A673 (cell line): Measurements from ENCODE around the gene UAP1L1. TPM values are rescaled to one million over a fixed set of nuclear protein-coding genes. Genes with fewer than 3 reads are reported as not detected.

Experiments
- Bru-seq: library from RNA; stranded (reverse); fragments of 400-500 nt; gene quantifications from one replicate; lab custom pipeline; 2021; lab: Mats Ljungman, UMichigan
- BruChase-seq, 2 experiments: library from RNA; stranded (reverse); fragments of 400-500 nt; gene quantifications; one replicate each; lab custom pipeline; 2021; lab: Mats Ljungman, UMichigan
- BruUV-seq: library from RNA; stranded (reverse); fragments of 400-500 nt; replicated peaks from 2 replicates; lab custom pipeline; 2021; lab: Mats Ljungman, UMichigan
- CTCF ChIA-PET: fragments of 300-600 bp; sonication (Branson Sonifier 250); formaldehyde crosslinking; loops from one replicate; lab custom pipeline; 2022; ENCODE audit warnings: antibody characterized with exemption; lab: Charles Lee
- POLR2A ChIA-PET: fragments of 300-600 bp; sonication (Branson Sonifier 250); formaldehyde crosslinking; loops from one replicate; lab custom pipeline; 2022; ENCODE audit warnings: antibody characterized with exemption; ENCODE audit not compliant: low non-redundant PET; lab: Charles Lee
- DNase-seq: peaks from one replicate; pipeline ENCODE4 v3.0.0-alpha.2; 2015; ENCODE audit warnings: low spot score
- H3K27ac ChIP-seq: fragments of 200-600 bp; sonication (generic); 2 replicates; pipeline ENCODE4 v1.5.1; 2016; ENCODE audit warnings: mixed run types, low read depth, mild to moderate bottlenecking, mixed read lengths, antibody characterized with exemption, low read length; ENCODE audit not compliant: poor library complexity, severe bottlenecking
- H3K27me3 ChIP-seq: fragments of 200-600 bp; sonication (generic); replicated peaks from 2 replicates; pipeline ENCODE4 v1.6.1; 2017; ENCODE audit warnings: mixed run types, low read depth, mild to moderate bottlenecking, mixed read lengths, antibody characterized with exemption, low read length; ENCODE audit not compliant: insufficient read depth, poor library complexity
- H3K36me3 ChIP-seq: fragments of 200-600 bp; sonication (generic); 2 replicates; pipeline ENCODE4 v1.6.1; 2016; ENCODE audit warnings: mixed run types, mild to moderate bottlenecking, mixed read lengths, antibody characterized with exemption, low read length; ENCODE audit not compliant: insufficient read depth, poor library complexity, severe bottlenecking
- H3K4me1 ChIP-seq: fragments of 200-600 bp; sonication (generic); 2 replicates; pipeline ENCODE4 v1.6.1; 2017; ENCODE audit warnings: mixed run types, mild to moderate bottlenecking, mixed read lengths, antibody characterized with exemption, low read length; ENCODE audit not compliant: insufficient read depth, poor library complexity, severe bottlenecking
- H3K4me3 ChIP-seq: fragments of 200-600 bp; sonication (generic); 2 replicates; pipeline ENCODE4 v1.5.1; 2016; ENCODE audit warnings: low read depth, mixed run types, mild to moderate bottlenecking, mixed read lengths, low read length; ENCODE audit not compliant: poor library complexity, severe bottlenecking
- H3K9me3 ChIP-seq: fragments of 200-600 bp; sonication (generic); 2 replicates; pipeline ENCODE4 v1.6.1; 2016; ENCODE audit warnings: mixed run types, low read depth, mild to moderate bottlenecking, mixed read lengths, antibody characterized with exemption, low read length; ENCODE audit not compliant: poor library complexity, severe bottlenecking
- EZH2 ChIP-seq: fragments of 200-600 bp; sonication (generic); IDR thresholded peaks from 2 replicates; pipeline ENCODE4 v1.6.1; 2017; ENCODE audit warnings: borderline replicate concordance, low read depth, mild to moderate bottlenecking, mixed read lengths, antibody characterized with exemption, low read length; ENCODE audit not compliant: poor library complexity, severe bottlenecking
- intact Hi-C: fragments of 100-400 bp; cut with micrococcal nuclease; formaldehyde crosslinking; loops from one replicate; pipeline ENCODE4 v1.10.0; 2022; ENCODE audit not compliant: unreplicated experiment
- long read RNA-seq: library from polyadenylated mRNA; stranded (forward); transcript quantifications from one replicate; pipeline ENCODE4 v2.0.0, GENCODE V29; 2022
- total RNA-seq: library from RNA; stranded (reverse); gene quantifications from 2 replicates; pipeline ENCODE4 v1.2.3, GENCODE V29; 2021
- TF ChIP-seq, protein P1 (sequence below): fragments of 300-800, 200-600 bp; sonication (generic); conservative IDR thresholded peaks from 2 replicates; pipeline ENCODE4 v1.5.1; 2017; ENCODE audit warnings: low read depth, mild to moderate bottlenecking, antibody characterized with exemption, low read length, moderate library complexity, mixed read lengths

The UAP1L1 gene, protein sequence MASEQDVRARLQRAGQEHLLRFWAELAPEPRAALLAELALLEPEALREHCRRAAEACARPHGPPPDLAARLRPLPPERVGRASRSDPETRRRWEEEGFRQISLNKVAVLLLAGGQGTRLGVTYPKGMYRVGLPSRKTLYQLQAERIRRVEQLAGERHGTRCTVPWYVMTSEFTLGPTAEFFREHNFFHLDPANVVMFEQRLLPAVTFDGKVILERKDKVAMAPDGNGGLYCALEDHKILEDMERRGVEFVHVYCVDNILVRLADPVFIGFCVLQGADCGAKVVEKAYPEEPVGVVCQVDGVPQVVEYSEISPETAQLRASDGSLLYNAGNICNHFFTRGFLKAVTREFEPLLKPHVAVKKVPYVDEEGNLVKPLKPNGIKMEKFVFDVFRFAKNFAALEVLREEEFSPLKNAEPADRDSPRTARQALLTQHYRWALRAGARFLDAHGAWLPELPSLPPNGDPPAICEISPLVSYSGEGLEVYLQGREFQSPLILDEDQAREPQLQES
- 11.2 and 13.0 TPM in 2 replicates for total RNA-seq
- percentile 43 among the genes with signal in this experiment for Bru-seq, nascent RNA
- percentile 51 among the genes with signal in this experiment for BruChase-seq, experiment 1, labeled RNA remaining after a 2-hour chase
- percentile 61 among the genes with signal in this experiment for BruChase-seq, experiment 2, labeled RNA remaining after a 6-hour chase
- long read RNA-seq, transcript UAP1L1-202 (9 exons, 3,365 nt): major isoform, 14 of 29 reads
- long read RNA-seq, partial matches to known transcripts: 5 of 29 reads
- long read RNA-seq, other reads (novel, unspliced or antisense): 10 of 29 reads

DNA sequence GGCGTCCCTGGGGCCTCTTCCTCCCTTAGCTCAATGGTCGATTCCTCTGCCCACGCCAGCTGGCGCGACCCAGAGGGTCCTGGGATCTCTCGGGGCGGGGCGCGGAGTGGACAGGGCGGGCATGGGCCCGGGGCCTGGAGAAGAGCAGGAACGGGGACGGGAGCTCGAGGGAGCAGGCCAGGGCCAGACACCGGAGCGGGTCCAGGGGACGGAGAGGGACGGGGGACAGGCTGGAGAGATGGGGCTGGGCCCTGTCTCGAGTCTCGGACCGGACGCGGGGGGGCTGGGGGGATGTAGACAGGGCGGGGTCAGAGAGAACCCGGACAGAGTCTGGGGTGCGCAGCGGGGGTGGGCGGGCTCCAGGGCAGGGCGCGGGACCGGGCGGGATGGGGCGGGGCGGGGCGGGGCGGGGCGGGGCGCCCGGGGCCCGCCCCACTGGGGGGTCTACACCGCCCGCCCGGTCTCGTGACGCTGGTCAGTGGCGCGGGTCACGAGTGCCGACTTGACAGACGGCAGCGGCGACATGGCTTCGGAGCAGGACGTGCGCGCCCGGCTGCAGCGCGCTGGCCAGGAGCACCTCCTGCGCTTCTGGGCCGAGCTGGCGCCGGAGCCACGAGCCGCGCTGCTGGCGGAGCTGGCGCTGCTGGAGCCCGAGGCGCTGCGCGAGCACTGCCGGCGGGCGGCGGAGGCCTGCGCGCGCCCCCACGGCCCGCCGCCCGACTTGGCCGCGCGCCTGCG, at the start of gene UAP1L1:
UAP1L1 (plus strand) TSS at position 508 of the 738 bp plus-strand sequence; CDS start at position 524, 16 bp downstream.
- intact Hi-C loops: no loop called here
- H3K27ac ChIP-seq: no peak within 1 kb of the TSS
- POLR2A ChIA-PET: no interaction called here

DNA sequence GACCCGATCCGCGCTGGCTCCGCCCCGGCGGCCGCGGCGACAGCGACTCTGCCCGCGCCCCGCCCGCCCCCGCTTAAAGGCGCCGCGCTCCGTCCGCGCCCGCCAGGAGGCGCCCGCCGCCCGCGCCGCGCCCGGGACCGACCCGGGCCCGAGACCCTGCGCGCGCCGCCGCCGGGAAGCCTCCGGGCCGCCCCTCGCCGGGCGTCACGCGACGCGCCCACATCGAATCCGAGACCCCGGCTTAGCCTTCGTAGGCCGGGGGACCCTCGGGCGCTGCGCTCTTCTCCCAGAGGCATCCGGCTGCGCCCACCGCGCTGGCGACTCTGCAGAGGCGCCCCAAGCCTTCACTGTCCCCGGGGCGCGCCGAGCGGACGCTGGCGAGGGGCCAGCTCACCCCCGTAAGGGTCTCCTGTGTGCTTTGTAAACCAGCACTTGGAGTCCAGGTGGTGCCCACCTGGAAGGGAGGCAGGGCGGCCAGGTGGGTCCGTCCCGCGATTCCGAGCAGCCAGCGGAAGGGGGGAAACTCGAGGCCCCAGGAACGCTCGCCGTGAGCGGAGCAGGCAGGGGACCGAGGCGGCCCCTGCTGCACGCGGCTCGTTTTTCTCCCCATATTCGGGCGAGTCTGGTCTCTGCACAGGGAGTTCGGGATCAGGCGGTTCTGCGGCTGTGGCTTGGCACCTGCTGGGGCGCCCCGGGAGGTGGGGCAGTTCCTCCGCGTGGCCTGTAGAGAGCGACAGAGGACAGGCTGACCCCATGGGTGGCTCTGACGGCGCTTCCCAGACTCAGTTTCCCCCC, 48.9 kb upstream of the UAP1L1 start:
- POLR2A ChIA-PET: no interaction called here
- Histone ChIP-seq H3K9me3 (no peaks in the 10 kb centered on the region), H3K4me1 (peaks cover 10% of the 10 kb centered on the region), H3K4me3 (peak overlapping the region; percentile 61), H3K27ac (peak overlapping the region; percentile 64), H3K36me3 (no peaks in the 10 kb centered on the region), H3K27me3 (no peaks in the 10 kb centered on the region)
- peak; percentile 81 for DNase-seq
- no TSS peak for BruUV-seq
- intact Hi-C loops: no loop called here
- CTCF ChIA-PET: interaction anchor here (0.5 to 1.5 kb wide), 8 partner anchors 18 to 250 kb away, joined by 3 to 9 read pairs (median 5); partner anchors contain the start of gene PAXX
- TF ChIP-seq, protein P1, sequence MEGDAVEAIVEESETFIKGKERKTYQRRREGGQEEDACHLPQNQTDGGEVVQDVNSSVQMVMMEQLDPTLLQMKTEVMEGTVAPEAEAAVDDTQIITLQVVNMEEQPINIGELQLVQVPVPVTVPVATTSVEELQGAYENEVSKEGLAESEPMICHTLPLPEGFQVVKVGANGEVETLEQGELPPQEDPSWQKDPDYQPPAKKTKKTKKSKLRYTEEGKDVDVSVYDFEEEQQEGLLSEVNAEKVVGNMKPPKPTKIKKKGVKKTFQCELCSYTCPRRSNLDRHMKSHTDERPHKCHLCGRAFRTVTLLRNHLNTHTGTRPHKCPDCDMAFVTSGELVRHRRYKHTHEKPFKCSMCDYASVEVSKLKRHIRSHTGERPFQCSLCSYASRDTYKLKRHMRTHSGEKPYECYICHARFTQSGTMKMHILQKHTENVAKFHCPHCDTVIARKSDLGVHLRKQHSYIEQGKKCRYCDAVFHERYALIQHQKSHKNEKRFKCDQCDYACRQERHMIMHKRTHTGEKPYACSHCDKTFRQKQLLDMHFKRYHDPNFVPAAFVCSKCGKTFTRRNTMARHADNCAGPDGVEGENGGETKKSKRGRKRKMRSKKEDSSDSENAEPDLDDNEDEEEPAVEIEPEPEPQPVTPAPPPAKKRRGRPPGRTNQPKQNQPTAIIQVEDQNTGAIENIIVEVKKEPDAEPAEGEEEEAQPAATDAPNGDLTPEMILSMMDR: 0 out of 2 replicates have a peak, but pooled peaks have one; percentile 37
- no peak for TF ChIP-seq EZH2

More for the DNA sequence above, at the start of gene UAP1L1:
- Histone ChIP-seq H3K27me3 (no peaks in the 10 kb centered on the region), H3K4me1 (peaks cover 5% of the 10 kb centered on the region), H3K9me3 (no peaks in the 10 kb centered on the region), H3K36me3 (peaks cover 5% of the 10 kb centered on the region), H3K4me3 (peak within 1 kb of the TSS; percentile 59)
- TF ChIP-seq EZH2: no peak
- TF ChIP-seq, protein P1: no peak
- CTCF ChIA-PET: interaction anchor here (0.5 to 1.1 kb wide), 2 partner anchors 10 to 27 kb away, joined by 3 read pairs; no protein-coding TSS in a partner anchor
- BruUV-seq: no TSS peak
- DNase-seq: peak; percentile 58
